IMR-90 (cell line): ENCODE measurements around the gene VAV1. TPM values are rescaled to one million over a fixed set of nuclear protein-coding genes. Genes with fewer than 3 reads are reported as not detected.
A peak's percentile ranks its signal among the peaks of the same experiment; 100 is the strongest.

ENCODE experiments used
- ATAC-seq: fragments of 200-7000 bp; cut with Tn5 transposase; 2 replicates; pipeline ENCODE4 v1.9.1; 2020; ENCODE audit warnings: low read depth, mild to moderate bottlenecking, moderate library complexity
- BruUV-seq: library from RNA; stranded (reverse); fragments of 400-500 nt; replicated peaks from 2 replicates; lab custom pipeline; 2021; lab: Mats Ljungman, UMichigan
- CTCF ChIA-PET: fragments of 300-600 bp; formaldehyde crosslinking; extraction: SDS; loops from one replicate; lab custom pipeline; 2021; ENCODE audit warnings: antibody characterized with exemption; lab: Yijun Ruan, JAX
- POLR2A ChIA-PET: fragments of 300-600 bp; sonication (Branson Sonifier 250); formaldehyde crosslinking; loops from one replicate; lab custom pipeline; 2022; ENCODE audit warnings: antibody characterized with exemption; ENCODE audit not compliant: unreplicated experiment; lab: Charles Lee
- DNase-seq: peaks from one replicate; pipeline ENCODE4 v3.0.0; 2013
- H2AFZ ChIP-seq: replicated peaks from 2 replicates; pipeline ENCODE3; 2013; ENCODE audit warnings: low read length, mild to moderate bottlenecking; ENCODE audit not compliant: poor library complexity
- H2AK5ac ChIP-seq: 2 replicates; pipeline ENCODE4 v1.6.1; 2013; ENCODE audit warnings: low read depth, low read length, inconsistent platforms
- H2AK9ac ChIP-seq: replicated peaks from 2 replicates; pipeline ENCODE3; 2013; ENCODE audit warnings: mild to moderate bottlenecking, low read depth, low read length, moderate library complexity; ENCODE audit not compliant: poor library complexity
- H2BK120ac ChIP-seq: 2 replicates; pipeline ENCODE4 v1.6.1; 2013; ENCODE audit warnings: low read depth, low read length, inconsistent platforms
- H2BK15ac ChIP-seq: 3 replicates; pipeline ENCODE4 v1.6.1; 2013; ENCODE audit warnings: low read depth, low read length, inconsistent platforms
- H2BK20ac ChIP-seq: 2 replicates; pipeline ENCODE4 v1.6.1; 2013; ENCODE audit warnings: low read depth, mild to moderate bottlenecking, inconsistent platforms, low read length, moderate library complexity
- H2BK5ac ChIP-seq: 2 replicates; pipeline ENCODE4 v1.6.1; 2013; ENCODE audit warnings: mild to moderate bottlenecking, low read depth, low read length, inconsistent platforms; ENCODE audit not compliant: poor library complexity, severe bottlenecking
- H3K14ac ChIP-seq: replicated peaks from 2 replicates; pipeline ENCODE4 v1.6.1; 2013; ENCODE audit warnings: low read depth, low read length, inconsistent platforms
- H3K18ac ChIP-seq: 2 replicates; pipeline ENCODE4 v1.6.1; 2013; ENCODE audit warnings: low read depth, low read length, control low read depth
- H3K23ac ChIP-seq: 2 replicates; pipeline ENCODE4 v1.6.1; 2013; ENCODE audit warnings: low read depth, low read length, inconsistent platforms
- H3K27ac ChIP-seq: 2 replicates; pipeline ENCODE4 v1.5.1; 2013; ENCODE audit warnings: mild to moderate bottlenecking, control low read depth, low read length; ENCODE audit not compliant: insufficient read depth
- H3K27me3 ChIP-seq: 2 replicates; pipeline ENCODE4 v1.6.1; 2013; ENCODE audit warnings: low read length; ENCODE audit not compliant: control insufficient read depth, insufficient read depth
- H3K36me3 ChIP-seq: 2 replicates; pipeline ENCODE4 v1.6.1; 2013; ENCODE audit warnings: low read length, mixed read lengths; ENCODE audit not compliant: control insufficient read depth, insufficient read depth
- H3K4ac ChIP-seq: 2 replicates; pipeline ENCODE4 v1.6.1; 2013; ENCODE audit warnings: low read depth, low read length, inconsistent platforms
- H3K4me1 ChIP-seq: 2 replicates; pipeline ENCODE4 v1.6.1; 2013; ENCODE audit warnings: low read length, mixed read lengths; ENCODE audit not compliant: control insufficient read depth, insufficient read depth
- H3K4me2 ChIP-seq: 2 replicates; pipeline ENCODE4 v1.6.1; 2013; ENCODE audit warnings: low read depth, mild to moderate bottlenecking, control low read depth, low read length, moderate library complexity
- H3K4me3 ChIP-seq: 2 replicates; pipeline ENCODE4 v1.5.1; 2013; ENCODE audit warnings: low read depth, mild to moderate bottlenecking, control low read depth, low read length, moderate library complexity; ENCODE audit not compliant: insufficient read depth
- H3K56ac ChIP-seq: 2 replicates; pipeline ENCODE4 v1.6.1; 2013; ENCODE audit warnings: low read length, inconsistent platforms; ENCODE audit not compliant: insufficient read depth; ENCODE audit errors: extremely low read depth
- H3K79me1 ChIP-seq, 2 experiments: 2 replicates each; pipeline ENCODE4 v1.6.1; 2013; ENCODE audit warnings: low read length in 2 of 2, inconsistent platforms in 1 of 2, low read depth in 1 of 2
- H3K9ac ChIP-seq: 2 replicates; pipeline ENCODE4 v1.6.1; 2013; ENCODE audit warnings: low read depth, low read length, control low read depth
- H3K9me1 ChIP-seq: 2 replicates; pipeline ENCODE4 v1.6.1; 2013; ENCODE audit warnings: low read length, inconsistent platforms; ENCODE audit not compliant: insufficient read depth
- H3K9me3 ChIP-seq: 2 replicates; pipeline ENCODE4 v1.6.1; 2013; ENCODE audit warnings: low read length; ENCODE audit not compliant: control insufficient read depth, insufficient read depth
- H4K20me1 ChIP-seq: 2 replicates; pipeline ENCODE4 v1.6.1; 2013; ENCODE audit warnings: low read length, inconsistent platforms; ENCODE audit not compliant: insufficient read depth
- H4K5ac ChIP-seq: 2 replicates; pipeline ENCODE4 v1.6.1; 2013; ENCODE audit warnings: mild to moderate bottlenecking, low read depth, low read length, control low read depth
- H4K8ac ChIP-seq, 2 experiments: 2 replicates each; pipeline ENCODE4 v1.6.1; 2013; ENCODE audit warnings: low read depth in 2 of 2, low read length in 2 of 2, control low read depth in 1 of 2, inconsistent platforms in 1 of 2
- H4K91ac ChIP-seq: 2 replicates; pipeline ENCODE4 v1.6.1; 2013; ENCODE audit warnings: low read depth, low read length, inconsistent platforms; ENCODE audit not compliant: insufficient read depth
- CHD1 ChIP-seq: IDR thresholded peaks from 2 replicates; pipeline ENCODE4 v1.6.1; 2012; ENCODE audit warnings: low read depth, low read length, improper control_type of control experiment
- MAZ ChIP-seq: IDR thresholded peaks from 2 replicates; pipeline ENCODE4 v1.6.1; 2012; ENCODE audit warnings: low read depth, mild to moderate bottlenecking, low read length, improper control_type of control experiment, moderate library complexity, borderline replicate concordance
- NFE2L2 ChIP-seq: fragments of 150-350 bp; IDR thresholded peaks from 2 replicates; pipeline ENCODE4 v1.6.1; 2016; ENCODE audit warnings: low read depth, mild to moderate bottlenecking, low read length
- WGBS, 2 experiments: methylation state at CpG; one replicate each; pipeline versions ENCODE4 v1.1.5 to v1.1.7; 2013; ENCODE audit warnings: missing lambda C conversion rate in 2 of 2; ENCODE audit not compliant: insufficient read length in 1 of 2; ENCODE audit errors: extremely low coverage in 2 of 2; 5-methylcytosine and 5-hydroxymethylcytosine counted together
- dilution Hi-C: fragments of 300-500 bp; cut with HindIII; formaldehyde crosslinking; loops from one replicate; pipeline ENCODE4 v1.14.3; 2018; ENCODE audit warnings: low sequenced_read_pairs; ENCODE audit not compliant: unreplicated experiment
- in situ Hi-C: fragments of 300-500 bp; cut with MboI; formaldehyde crosslinking; loops from 3 replicates; pipeline ENCODE4 v1.14.3; 2019; ENCODE audit warnings: low sequenced_read_pairs, inconsistent platforms, mixed read lengths
- intact Hi-C: fragments of 100-400 bp; cut with micrococcal nuclease; formaldehyde crosslinking; loops from 2 replicates; pipeline ENCODE4 v1.10.0; 2022
- polyA plus RNA-seq, 3 experiments: library from polyadenylated mRNA; depleted of rRNA; stranded (reverse); fragments of >200 nt; gene quantifications; 2 replicates each; pipeline ENCODE4 v1.2.3, GENCODE V29; 2012; ENCODE audit warnings: low replicate concordance in 1 of 3
- total RNA-seq: library from RNA; depleted of rRNA; stranded (reverse); fragments of >200 nt; gene quantifications from 2 replicates; pipeline ENCODE4 v1.2.3, GENCODE V29; 2012
- TF ChIP-seq, protein P1 (sequence below): conservative IDR thresholded peaks from 2 replicates; pipeline ENCODE4 v1.5.1; 2012; ENCODE audit warnings: mild to moderate bottlenecking, low read depth, low read length, improper control_type of control experiment

Gene VAV1
- total and polyA plus RNA-seq, 2 of the 4 experiments (the other 2 are of a cell fraction) = not detected

DNA sequence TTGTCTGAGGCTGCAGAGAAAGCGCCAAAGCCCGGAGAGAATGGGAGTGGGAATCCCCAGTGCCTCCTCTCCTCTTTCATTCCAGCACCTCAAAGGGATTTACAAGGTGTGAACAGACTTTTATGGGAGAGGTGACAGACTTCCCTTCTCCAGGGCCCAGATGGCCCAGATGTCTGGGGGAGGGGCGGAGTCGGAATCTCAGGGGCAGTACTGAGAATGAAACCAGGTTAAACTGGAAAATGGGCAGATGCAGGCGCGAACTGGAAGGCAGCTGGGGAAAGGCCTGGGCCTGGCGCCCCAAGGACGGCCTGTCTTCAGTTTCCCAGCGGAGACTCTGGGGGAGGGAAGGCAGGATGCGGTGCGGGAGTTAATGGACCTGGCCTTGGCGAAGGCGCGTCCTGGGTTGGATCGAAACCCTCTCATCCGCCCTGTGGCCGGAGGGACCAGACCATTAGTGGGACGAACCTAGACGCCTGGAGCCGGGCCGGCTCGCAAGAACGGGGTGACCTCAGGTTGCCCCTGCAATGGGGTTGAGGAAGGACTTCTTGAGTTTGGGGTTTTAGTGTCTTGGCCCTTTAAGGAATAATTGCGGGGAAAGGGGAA is 33.6 kb upstream of the VAV1 start:
- Histone ChIP-seq H2BK5ac (peak overlapping the region; percentile 74), H3K23ac (peak overlapping the region; percentile 41; the same call in 1 of the 2 replicates), H3K9me1 (peaks cover 7% of the 10 kb centered on the region; the same call in 1 of the 2 replicates), H2BK120ac (peak overlapping the region; percentile 76), H3K18ac (peak overlapping the region; percentile 87), H3K27ac (peak overlapping the region; percentile 31), H4K20me1 (no peaks in the 10 kb centered on the region), H4K8ac (peak overlapping the region; percentile 67 to 92), H3K9ac (peak overlapping the region; percentile 58), H2BK20ac (no peak overlapping the region; the same call in 1 of the 2 replicates), H3K4me3 (peak overlapping the region; percentile 28; the same call in 1 of the 2 replicates), H3K27me3 (no peaks in the 10 kb centered on the region), H3K4ac (peak overlapping the region; percentile 76), H3K4me2 (peak overlapping the region; percentile 89), H3K14ac (peak overlapping the region; percentile 14), H2AK5ac (peak overlapping the region; percentile 44; the same call in 1 of the 2 replicates), H3K36me3 (peaks cover 11% of the 10 kb centered on the region), H3K9me3 (no peaks in the 10 kb centered on the region), H4K5ac (peak overlapping the region; percentile 91), H2AFZ (peak overlapping the region; percentile 97), H2BK15ac (peak overlapping the region; percentile 79; the same call in 1 of the 3 replicates), H3K79me1 (peaks cover 3 to 68% of the 10 kb centered on the region in 2 experiments), H2AK9ac (peak overlapping the region; percentile 85), H3K4me1 (peaks cover 25% of the 10 kb centered on the region), H4K91ac (peak overlapping the region; percentile 15), H3K56ac (peak overlapping the region; percentile 66; the same call in 1 of the 2 replicates)
- dilution Hi-C loops = no loop called here
- no peak for ATAC-seq
- ChIA-PET CTCF (interaction anchor here (3.6 kb wide), 1 partner anchor 124 kb away, joined by 25 read pairs; no protein-coding TSS in a partner anchor), POLR2A (no interaction called here)
- BruUV-seq = no TSS peak
- 10% methylated on average over 12 of the region's 24 CpGs; no CpG with 5 or more reads in 1 of the 2 experiments for WGBS, 2 experiments
- peak; percentile 8 for DNase-seq
- TF ChIP-seq MAZ = no peak
- no peak for TF ChIP-seq NFE2L2
- TF ChIP-seq, protein P1, sequence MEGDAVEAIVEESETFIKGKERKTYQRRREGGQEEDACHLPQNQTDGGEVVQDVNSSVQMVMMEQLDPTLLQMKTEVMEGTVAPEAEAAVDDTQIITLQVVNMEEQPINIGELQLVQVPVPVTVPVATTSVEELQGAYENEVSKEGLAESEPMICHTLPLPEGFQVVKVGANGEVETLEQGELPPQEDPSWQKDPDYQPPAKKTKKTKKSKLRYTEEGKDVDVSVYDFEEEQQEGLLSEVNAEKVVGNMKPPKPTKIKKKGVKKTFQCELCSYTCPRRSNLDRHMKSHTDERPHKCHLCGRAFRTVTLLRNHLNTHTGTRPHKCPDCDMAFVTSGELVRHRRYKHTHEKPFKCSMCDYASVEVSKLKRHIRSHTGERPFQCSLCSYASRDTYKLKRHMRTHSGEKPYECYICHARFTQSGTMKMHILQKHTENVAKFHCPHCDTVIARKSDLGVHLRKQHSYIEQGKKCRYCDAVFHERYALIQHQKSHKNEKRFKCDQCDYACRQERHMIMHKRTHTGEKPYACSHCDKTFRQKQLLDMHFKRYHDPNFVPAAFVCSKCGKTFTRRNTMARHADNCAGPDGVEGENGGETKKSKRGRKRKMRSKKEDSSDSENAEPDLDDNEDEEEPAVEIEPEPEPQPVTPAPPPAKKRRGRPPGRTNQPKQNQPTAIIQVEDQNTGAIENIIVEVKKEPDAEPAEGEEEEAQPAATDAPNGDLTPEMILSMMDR = no peak
- no peak for TF ChIP-seq CHD1
- intact Hi-C loops = loop anchor here (1.0 to 10.0 kb wide), 5 partner anchors 30 to 612 kb away; partner anchors contain the start of genes TNFSF9 and ZNF557
- in situ Hi-C loops = loop anchor here (10.0 kb wide), 2 partner anchors 126 to 224 kb away; no protein-coding TSS in a partner anchor
